SK-N-SH treated with all-trans-retinoic acid at 6 μM for 48 hours (cell line): Measurements from ENCODE around the gene CNGA2.

Source experiments
- ATAC-seq: fragments of 200-7000 bp; cut with Tn5 transposase; 3 replicates; pipeline ENCODE4 v1.9.1; 2020; ENCODE audit warnings: mild to moderate bottlenecking, moderate library complexity
- ARNTL ChIP-seq: fragments of 450-650 bp; formaldehyde crosslinking; IDR thresholded peaks from 2 replicates; pipeline ENCODE4 v1.5.0; 2020; ENCODE audit warnings: low read depth, mild to moderate bottlenecking, moderate library complexity, borderline replicate concordance
- CSDC2 ChIP-seq: fragments of 250-450 bp; sonication (Bioruptor Pico); IDR thresholded peaks from 2 replicates; pipeline ENCODE4 v1.5.0; 2020; ENCODE audit warnings: mild to moderate bottlenecking, moderate library complexity
- ESRRG ChIP-seq: fragments of 250-450 bp; sonication (Bioruptor Pico); IDR thresholded peaks from 2 replicates; pipeline ENCODE4 v1.6.1; 2021; ENCODE audit warnings: mild to moderate bottlenecking
- GLIS3 ChIP-seq: fragments of 250-450 bp; sonication (Bioruptor Pico); IDR thresholded peaks from 2 replicates; pipeline ENCODE4 v1.5.0; 2020; ENCODE audit warnings: mild to moderate bottlenecking, moderate library complexity
- ISL1 ChIP-seq: fragments of 250-450 bp; sonication (Bioruptor Pico); IDR thresholded peaks from 2 replicates; pipeline ENCODE4 v2.1.2; 2022; ENCODE audit warnings: mild to moderate bottlenecking, moderate library complexity
- OSR1 ChIP-seq: fragments of 250-450 bp; sonication (Bioruptor Pico); IDR thresholded peaks from 2 replicates; pipeline ENCODE4 v1.8.0; 2022; ENCODE audit warnings: moderate library complexity, mild to moderate bottlenecking, inconsistent platforms
- PPARA ChIP-seq: fragments of 250-450 bp; sonication (Bioruptor Pico); IDR thresholded peaks from 2 replicates; pipeline ENCODE4 v1.5.0; 2020; ENCODE audit warnings: mild to moderate bottlenecking, borderline replicate concordance
- RARB ChIP-seq: fragments of 250-450 bp; sonication (Bioruptor Pico); IDR thresholded peaks from 2 replicates; pipeline ENCODE4 v1.8.0; 2021; ENCODE audit warnings: mild to moderate bottlenecking, moderate library complexity
- SNAI2 ChIP-seq: fragments of 250-450 bp; sonication (Bioruptor Pico); IDR thresholded peaks from 2 replicates; pipeline ENCODE4 v1.5.0; 2020; ENCODE audit warnings: mild to moderate bottlenecking, moderate library complexity
- TCF4 ChIP-seq: fragments of 250-450 bp; sonication (Bioruptor Pico); IDR thresholded peaks from 2 replicates; pipeline ENCODE4 v1.8.0; 2021; ENCODE audit warnings: mild to moderate bottlenecking, moderate library complexity, borderline replicate concordance
- TOX ChIP-seq: fragments of 250-450 bp; sonication (Bioruptor Pico); IDR thresholded peaks from 2 replicates; pipeline ENCODE4 v1.8.0; 2021; ENCODE audit warnings: mild to moderate bottlenecking, moderate library complexity, borderline replicate concordance
- ZC3H10 ChIP-seq: fragments of 250-450 bp; sonication (Bioruptor Pico); IDR thresholded peaks from 2 replicates; pipeline ENCODE4 v1.5.1; 2021; ENCODE audit warnings: mild to moderate bottlenecking, moderate library complexity
- ZFP3 ChIP-seq: fragments of 250-450 bp; sonication (Bioruptor Pico); IDR thresholded peaks from 2 replicates; pipeline ENCODE4 v1.5.0; 2020; ENCODE audit warnings: mild to moderate bottlenecking, moderate library complexity
- ZFP30 ChIP-seq: fragments of 450-650 bp; formaldehyde crosslinking; IDR thresholded peaks from 2 replicates; pipeline ENCODE4 v1.5.0; 2022; ENCODE audit warnings: mild to moderate bottlenecking, moderate library complexity
- ZNF565 ChIP-seq: fragments of 450-650 bp; formaldehyde crosslinking; conservative IDR thresholded peaks from 2 replicates; pipeline ENCODE4 v1.5.0; 2020; ENCODE audit warnings: low read depth, mild to moderate bottlenecking, moderate library complexity
- ZNF70 ChIP-seq: fragments of 450-650 bp; formaldehyde crosslinking; IDR thresholded peaks from 2 replicates; pipeline ENCODE4 v1.5.0; 2020; ENCODE audit warnings: mild to moderate bottlenecking, moderate library complexity
- ZNF8 ChIP-seq: fragments of 450-650 bp; formaldehyde crosslinking; IDR thresholded peaks from 2 replicates; pipeline ENCODE4 v1.5.0; 2020; ENCODE audit warnings: mild to moderate bottlenecking, moderate library complexity
- TF ChIP-seq, protein P1 (sequence below): fragments of 250-450 bp; sonication (Bioruptor Pico); IDR thresholded peaks from 2 replicates; pipeline ENCODE4 v1.8.0; 2020; ENCODE audit warnings: mild to moderate bottlenecking, moderate library complexity, borderline replicate concordance
- TF ChIP-seq, protein P2 (sequence below): fragments of 250-450 bp; sonication (Bioruptor Pico); IDR thresholded peaks from 2 replicates; pipeline ENCODE4 v1.5.1; 2021; ENCODE audit warnings: mild to moderate bottlenecking, moderate library complexity
- TF ChIP-seq, protein P3 (sequence below): fragments of 250-450 bp; sonication (Bioruptor Pico); IDR thresholded peaks from 2 replicates; pipeline ENCODE4 v1.5.1; 2020; ENCODE audit warnings: low read depth, mild to moderate bottlenecking, moderate library complexity
- TF ChIP-seq, protein P4 (sequence below): fragments of 250-450 bp; sonication (Bioruptor Pico); IDR thresholded peaks from 2 replicates; pipeline ENCODE4 v1.5.0; 2020; ENCODE audit warnings: mild to moderate bottlenecking, moderate library complexity

Gene CNGA2

DNA sequence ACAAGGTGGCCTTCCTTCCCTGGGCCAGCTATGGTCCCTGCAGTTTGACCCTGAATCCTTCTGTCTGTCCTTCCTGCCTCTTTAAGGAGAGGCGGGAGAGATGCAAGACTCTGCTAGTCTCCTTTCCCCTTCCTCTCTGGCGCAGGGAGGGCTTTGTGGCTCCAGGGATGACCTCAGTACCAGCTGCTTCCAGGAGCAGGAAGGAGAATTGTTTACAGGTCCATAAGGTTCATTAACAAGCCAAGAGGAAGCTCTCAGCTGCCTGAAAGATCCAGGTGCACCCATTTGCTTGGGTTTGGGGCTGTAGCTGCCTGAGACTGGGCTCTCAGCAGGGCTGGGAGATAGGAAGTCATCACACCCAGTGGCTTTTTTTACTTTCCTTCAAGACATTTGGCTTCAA, 22.8 kb upstream of the CNGA2 start:
- TF ChIP-seq ISL1 (CRISPR knock-in tag) (no peak), RARB (CRISPR knock-in tag) (no peak), ZFP30 (no peak)
- TF ChIP-seq, protein P1, sequence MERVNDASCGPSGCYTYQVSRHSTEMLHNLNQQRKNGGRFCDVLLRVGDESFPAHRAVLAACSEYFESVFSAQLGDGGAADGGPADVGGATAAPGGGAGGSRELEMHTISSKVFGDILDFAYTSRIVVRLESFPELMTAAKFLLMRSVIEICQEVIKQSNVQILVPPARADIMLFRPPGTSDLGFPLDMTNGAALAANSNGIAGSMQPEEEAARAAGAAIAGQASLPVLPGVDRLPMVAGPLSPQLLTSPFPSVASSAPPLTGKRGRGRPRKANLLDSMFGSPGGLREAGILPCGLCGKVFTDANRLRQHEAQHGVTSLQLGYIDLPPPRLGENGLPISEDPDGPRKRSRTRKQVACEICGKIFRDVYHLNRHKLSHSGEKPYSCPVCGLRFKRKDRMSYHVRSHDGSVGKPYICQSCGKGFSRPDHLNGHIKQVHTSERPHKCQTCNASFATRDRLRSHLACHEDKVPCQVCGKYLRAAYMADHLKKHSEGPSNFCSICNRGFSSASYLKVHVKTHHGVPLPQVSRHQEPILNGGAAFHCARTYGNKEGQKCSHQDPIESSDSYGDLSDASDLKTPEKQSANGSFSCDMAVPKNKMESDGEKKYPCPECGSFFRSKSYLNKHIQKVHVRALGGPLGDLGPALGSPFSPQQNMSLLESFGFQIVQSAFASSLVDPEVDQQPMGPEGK (CRISPR knock-in tag), result no peak
- no peak for ATAC-seq

DNA sequence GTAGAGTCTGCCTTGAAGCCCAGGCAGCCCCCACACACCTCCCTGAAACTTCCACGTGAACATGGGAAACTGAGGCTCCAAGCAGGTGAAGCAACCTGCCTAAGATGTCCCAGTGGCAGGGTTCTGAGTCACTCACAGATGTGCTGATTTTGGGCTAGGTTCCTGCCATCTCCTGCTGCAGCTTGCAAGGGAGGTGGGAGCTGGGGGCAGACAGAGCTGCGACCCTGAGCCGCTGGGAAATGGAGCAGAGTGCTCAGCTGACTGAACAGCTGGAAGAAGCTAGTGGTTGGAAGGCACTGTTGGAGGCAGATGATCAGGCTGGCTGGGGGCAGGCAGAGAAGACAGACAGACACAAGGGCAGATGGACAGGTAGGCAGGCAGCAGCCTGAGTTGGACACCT, 22.3 kb upstream of the CNGA2 start:
- TF ChIP-seq, protein P2, sequence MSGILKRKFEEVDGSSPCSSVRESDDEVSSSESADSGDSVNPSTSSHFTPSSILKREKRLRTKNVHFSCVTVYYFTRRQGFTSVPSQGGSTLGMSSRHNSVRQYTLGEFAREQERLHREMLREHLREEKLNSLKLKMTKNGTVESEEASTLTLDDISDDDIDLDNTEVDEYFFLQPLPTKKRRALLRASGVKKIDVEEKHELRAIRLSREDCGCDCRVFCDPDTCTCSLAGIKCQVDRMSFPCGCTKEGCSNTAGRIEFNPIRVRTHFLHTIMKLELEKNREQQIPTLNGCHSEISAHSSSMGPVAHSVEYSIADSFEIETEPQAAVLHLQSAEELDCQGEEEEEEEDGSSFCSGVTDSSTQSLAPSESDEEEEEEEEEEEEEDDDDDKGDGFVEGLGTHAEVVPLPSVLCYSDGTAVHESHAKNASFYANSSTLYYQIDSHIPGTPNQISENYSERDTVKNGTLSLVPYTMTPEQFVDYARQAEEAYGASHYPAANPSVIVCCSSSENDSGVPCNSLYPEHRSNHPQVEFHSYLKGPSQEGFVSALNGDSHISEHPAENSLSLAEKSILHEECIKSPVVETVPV, result no peak
- TF ChIP-seq GLIS3 (CRISPR knock-in tag), result no peak
- no peak for TF ChIP-seq ZFP30
- TF ChIP-seq PPARA, result no peak
- TF ChIP-seq, protein P1 (CRISPR knock-in tag), result no peak
- no peak for TF ChIP-seq ZNF70 (CRISPR knock-in tag)
- no peak for TF ChIP-seq ZNF565 (CRISPR knock-in tag)
- TF ChIP-seq, protein P3, sequence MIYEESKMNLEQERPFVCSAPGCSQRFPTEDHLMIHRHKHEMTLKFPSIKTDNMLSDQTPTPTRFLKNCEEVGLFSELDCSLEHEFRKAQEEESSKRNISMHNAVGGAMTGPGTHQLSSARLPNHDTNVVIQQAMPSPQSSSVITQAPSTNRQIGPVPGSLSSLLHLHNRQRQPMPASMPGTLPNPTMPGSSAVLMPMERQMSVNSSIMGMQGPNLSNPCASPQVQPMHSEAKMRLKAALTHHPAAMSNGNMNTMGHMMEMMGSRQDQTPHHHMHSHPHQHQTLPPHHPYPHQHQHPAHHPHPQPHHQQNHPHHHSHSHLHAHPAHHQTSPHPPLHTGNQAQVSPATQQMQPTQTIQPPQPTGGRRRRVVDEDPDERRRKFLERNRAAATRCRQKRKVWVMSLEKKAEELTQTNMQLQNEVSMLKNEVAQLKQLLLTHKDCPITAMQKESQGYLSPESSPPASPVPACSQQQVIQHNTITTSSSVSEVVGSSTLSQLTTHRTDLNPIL, result no peak
- TF ChIP-seq TCF4 (CRISPR knock-in tag), result no peak
- TF ChIP-seq RARB (CRISPR knock-in tag), result no peak
- no peak for TF ChIP-seq SNAI2 (CRISPR knock-in tag)
- no peak for TF ChIP-seq ZC3H10 (CRISPR knock-in tag)
- no peak for TF ChIP-seq ZNF8 (CRISPR knock-in tag)
- TF ChIP-seq, all 23 proteins: peak for 0
- ATAC-seq, result no peak

DNA sequence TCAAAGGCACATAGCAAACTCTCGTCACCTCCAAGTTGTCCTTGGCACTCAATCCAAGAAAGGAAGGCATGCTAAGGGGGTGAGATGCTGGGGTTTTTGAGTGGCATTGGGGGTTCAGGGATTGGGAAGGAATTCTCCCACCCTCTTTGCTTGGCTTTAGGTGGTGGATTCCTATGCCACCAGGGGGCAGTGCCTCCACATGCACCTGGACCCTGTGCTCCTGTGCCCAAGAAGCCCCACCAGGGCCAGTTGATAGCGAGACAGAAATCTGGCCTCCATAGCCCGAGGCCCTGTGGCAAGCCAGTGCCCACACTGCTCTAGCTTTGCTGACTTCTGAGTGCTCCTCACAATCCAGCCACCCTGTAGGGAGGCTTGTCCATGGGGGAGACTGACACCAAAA, 20.7 kb upstream of the CNGA2 start:
- peak; percentile 80 for ATAC-seq

DNA sequence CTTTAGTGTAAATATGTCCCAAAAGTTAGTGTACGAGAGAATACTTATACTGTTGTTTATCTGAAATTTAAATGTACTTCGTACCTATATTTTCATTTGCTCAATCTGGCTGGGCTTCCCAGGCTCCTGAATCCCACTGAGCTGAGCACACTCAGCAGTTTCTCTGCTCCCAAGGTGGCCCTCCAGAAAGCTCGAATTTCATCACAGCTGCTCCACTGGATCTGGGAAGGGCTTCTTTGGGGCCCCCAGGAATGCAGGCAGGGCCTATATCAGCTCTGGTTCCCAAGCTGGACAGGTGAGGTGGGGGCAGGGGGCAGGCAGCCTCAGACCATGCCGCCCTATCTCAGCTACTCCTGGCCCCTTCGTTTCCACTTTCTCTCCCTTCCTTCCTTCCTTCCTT, 20.2 kb upstream of the CNGA2 start:
- TF ChIP-seq ZC3H10 (CRISPR knock-in tag) (no peak), CSDC2 (no peak), ZFP30 (no peak), OSR1 (CRISPR knock-in tag) (no peak), ZFP3 (no peak), GLIS3 (CRISPR knock-in tag) (no peak), ZNF70 (CRISPR knock-in tag) (no peak), ESRRG (CRISPR knock-in tag) (no peak), TOX (CRISPR knock-in tag) (no peak), RARB (CRISPR knock-in tag) (no peak), ZNF565 (CRISPR knock-in tag) (no peak), PPARA (no peak), ARNTL (no peak), ISL1 (CRISPR knock-in tag) (no peak), SNAI2 (CRISPR knock-in tag) (no peak)
- TF ChIP-seq, protein P4, sequence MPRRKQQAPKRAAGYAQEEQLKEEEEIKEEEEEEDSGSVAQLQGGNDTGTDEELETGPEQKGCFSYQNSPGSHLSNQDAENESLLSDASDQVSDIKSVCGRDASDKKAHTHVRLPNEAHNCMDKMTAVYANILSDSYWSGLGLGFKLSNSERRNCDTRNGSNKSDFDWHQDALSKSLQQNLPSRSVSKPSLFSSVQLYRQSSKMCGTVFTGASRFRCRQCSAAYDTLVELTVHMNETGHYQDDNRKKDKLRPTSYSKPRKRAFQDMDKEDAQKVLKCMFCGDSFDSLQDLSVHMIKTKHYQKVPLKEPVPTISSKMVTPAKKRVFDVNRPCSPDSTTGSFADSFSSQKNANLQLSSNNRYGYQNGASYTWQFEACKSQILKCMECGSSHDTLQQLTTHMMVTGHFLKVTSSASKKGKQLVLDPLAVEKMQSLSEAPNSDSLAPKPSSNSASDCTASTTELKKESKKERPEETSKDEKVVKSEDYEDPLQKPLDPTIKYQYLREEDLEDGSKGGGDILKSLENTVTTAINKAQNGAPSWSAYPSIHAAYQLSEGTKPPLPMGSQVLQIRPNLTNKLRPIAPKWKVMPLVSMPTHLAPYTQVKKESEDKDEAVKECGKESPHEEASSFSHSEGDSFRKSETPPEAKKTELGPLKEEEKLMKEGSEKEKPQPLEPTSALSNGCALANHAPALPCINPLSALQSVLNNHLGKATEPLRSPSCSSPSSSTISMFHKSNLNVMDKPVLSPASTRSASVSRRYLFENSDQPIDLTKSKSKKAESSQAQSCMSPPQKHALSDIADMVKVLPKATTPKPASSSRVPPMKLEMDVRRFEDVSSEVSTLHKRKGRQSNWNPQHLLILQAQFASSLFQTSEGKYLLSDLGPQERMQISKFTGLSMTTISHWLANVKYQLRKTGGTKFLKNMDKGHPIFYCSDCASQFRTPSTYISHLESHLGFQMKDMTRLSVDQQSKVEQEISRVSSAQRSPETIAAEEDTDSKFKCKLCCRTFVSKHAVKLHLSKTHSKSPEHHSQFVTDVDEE, result no peak
- TF ChIP-seq, protein P1 (CRISPR knock-in tag), result no peak
- TF ChIP-seq, protein P3, result no peak
- TF ChIP-seq, protein P2, result no peak
- ATAC-seq, result no peak

More for the DNA sequence above, 20.7 kb upstream of the CNGA2 start:
- TF ChIP-seq TOX (CRISPR knock-in tag) (no peak), ZFP30 (no peak)
